ENCODE measurements around the gene EEF1AKMT3.

EEF1AKMT3 gene

DNA sequence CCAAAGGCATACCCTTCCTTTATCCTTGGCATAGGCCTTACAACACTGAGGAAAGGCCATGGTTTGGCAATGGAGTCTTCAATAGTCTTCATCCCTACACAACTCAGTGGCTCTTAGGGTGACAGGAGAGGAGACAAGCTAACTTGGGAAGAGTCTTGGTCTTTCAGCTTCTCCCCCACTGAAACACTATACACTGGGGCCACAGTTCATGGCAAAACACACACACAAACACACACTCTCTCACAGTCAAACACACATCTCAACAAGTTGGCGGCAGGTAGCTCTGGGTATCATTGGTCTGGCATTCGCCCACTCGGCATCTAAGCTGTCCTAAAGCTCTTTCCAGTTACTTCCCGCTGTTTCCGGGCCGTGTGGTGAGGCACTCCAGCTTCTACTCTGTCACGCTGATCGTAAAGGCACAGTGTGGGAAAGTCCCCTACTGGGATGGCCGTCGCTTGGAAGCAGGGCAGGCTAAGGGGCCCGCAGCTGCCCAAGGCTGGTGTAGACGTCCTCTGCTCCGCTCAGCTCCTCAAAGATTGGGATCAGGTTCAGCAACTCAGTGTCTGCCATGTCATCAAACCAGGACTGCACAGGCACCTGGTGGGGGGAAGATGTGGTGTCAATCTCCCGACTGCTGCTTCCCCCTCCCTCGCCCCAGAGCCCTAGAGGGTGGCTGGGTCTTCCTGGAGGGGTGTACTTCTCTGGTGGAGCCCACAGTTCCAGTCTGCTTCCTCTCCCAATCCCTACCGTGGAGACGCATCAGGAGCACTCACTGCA lies 50.9 kb downstream of the EEF1AKMT3 start:
- H4K20me1 ChIP-seq (ENCODE audit: insufficient read depth, low read length), result no peaks in the 10 kb centered on the region
- no peaks in the 10 kb centered on the region for H3K79me2 ChIP-seq (ENCODE audit: insufficient read depth, low read length)
- no peaks in the 10 kb centered on the region for H3F3A ChIP-seq (ENCODE audit: insufficient read depth, low read length)
- no peak for TF ChIP-seq EZH2 (IDR thresholded peaks at IDR 0.05; ENCODE audit: borderline replicate concordance, low read length)
- TF ChIP-seq, protein P1, sequence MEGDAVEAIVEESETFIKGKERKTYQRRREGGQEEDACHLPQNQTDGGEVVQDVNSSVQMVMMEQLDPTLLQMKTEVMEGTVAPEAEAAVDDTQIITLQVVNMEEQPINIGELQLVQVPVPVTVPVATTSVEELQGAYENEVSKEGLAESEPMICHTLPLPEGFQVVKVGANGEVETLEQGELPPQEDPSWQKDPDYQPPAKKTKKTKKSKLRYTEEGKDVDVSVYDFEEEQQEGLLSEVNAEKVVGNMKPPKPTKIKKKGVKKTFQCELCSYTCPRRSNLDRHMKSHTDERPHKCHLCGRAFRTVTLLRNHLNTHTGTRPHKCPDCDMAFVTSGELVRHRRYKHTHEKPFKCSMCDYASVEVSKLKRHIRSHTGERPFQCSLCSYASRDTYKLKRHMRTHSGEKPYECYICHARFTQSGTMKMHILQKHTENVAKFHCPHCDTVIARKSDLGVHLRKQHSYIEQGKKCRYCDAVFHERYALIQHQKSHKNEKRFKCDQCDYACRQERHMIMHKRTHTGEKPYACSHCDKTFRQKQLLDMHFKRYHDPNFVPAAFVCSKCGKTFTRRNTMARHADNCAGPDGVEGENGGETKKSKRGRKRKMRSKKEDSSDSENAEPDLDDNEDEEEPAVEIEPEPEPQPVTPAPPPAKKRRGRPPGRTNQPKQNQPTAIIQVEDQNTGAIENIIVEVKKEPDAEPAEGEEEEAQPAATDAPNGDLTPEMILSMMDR (IDR thresholded peaks at IDR 0.05; ENCODE audit: low read length), result no peak
- H3K36me3 ChIP-seq (ENCODE audit: insufficient read depth, low read length), result peaks cover 32% of the 10 kb centered on the region; the same call in 1 of the 2 replicates
- H3K9ac ChIP-seq (ENCODE audit: low read length), result no peak overlapping the region
- no peaks in the 10 kb centered on the region for H3K4me1 ChIP-seq (ENCODE audit: insufficient read depth, low read length, severe bottlenecking)
- H3K9me2 ChIP-seq (ENCODE audit: low read depth, low read length), result no peaks in the 10 kb centered on the region
- H3K27me3 ChIP-seq (ENCODE audit: insufficient read depth, low read length), result no peaks in the 10 kb centered on the region
- no peak overlapping the region for H2AFZ ChIP-seq (ENCODE audit: low read length)
- H3K27ac ChIP-seq (ENCODE audit: low read depth, low read length, poor library complexity, severe bottlenecking), result no peak overlapping the region
- H3K4me3 ChIP-seq (ENCODE audit: low read depth, low read length, poor library complexity, severe bottlenecking), result no peak overlapping the region
- no peaks in the 10 kb centered on the region for H3K9me3 ChIP-seq (ENCODE audit: low read length)
- H3K4me2 ChIP-seq (ENCODE audit: low read length), result no peak overlapping the region

DNA sequence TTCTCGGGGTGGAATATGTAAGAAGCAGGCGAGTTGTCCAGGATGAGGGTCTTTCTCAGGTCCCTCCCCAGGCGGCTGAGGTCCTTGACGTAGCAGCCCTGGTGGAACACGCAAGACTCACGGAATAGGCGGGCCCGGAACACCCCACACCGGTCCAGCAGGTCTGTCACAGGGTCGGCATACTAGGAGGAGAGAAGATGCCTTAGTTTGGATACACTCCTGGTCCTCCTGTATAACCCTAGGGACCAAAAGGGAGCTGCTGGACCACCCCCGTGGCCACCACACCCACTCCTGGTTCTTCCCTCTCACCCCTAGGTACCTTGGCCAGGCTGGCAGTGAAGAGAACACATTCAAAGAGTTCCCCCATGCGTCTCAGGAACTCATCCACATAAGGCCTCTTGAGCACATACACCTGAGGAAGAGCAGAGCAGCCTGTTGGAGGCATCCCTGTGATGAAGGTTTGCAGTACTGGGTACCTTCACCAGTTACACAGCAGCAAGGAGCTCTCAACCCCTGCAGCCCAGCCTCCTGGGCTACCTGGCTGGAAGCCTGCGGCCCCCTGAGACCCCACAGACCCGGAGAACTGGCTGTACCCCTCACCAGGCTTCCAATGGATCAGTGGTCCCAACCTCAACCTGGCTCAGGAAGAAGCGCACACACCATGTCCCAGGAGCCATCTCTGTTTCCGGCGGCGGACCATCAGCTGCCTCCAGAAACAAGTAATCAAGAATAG lies 51.7 kb downstream of the EEF1AKMT3 start:
- Histone ChIP-seq H2AFZ (ENCODE audit: low read length) (no peak overlapping the region), H4K20me1 (ENCODE audit: insufficient read depth, low read length) (no peaks in the 10 kb centered on the region), H3K27ac (ENCODE audit: low read depth, low read length, poor library complexity, severe bottlenecking) (no peak overlapping the region), H3K4me3 (ENCODE audit: low read depth, low read length, poor library complexity, severe bottlenecking) (no peak overlapping the region), H3K79me2 (ENCODE audit: insufficient read depth, low read length) (no peaks in the 10 kb centered on the region), H3K4me2 (ENCODE audit: low read length) (no peak overlapping the region), H3K9me2 (ENCODE audit: low read depth, low read length) (no peaks in the 10 kb centered on the region), H3K27me3 (ENCODE audit: insufficient read depth, low read length) (no peaks in the 10 kb centered on the region), H3K9me3 (ENCODE audit: low read length) (no peaks in the 10 kb centered on the region), H3K4me1 (ENCODE audit: insufficient read depth, low read length, severe bottlenecking) (no peaks in the 10 kb centered on the region), H3K9ac (ENCODE audit: low read length) (no peak overlapping the region), H3F3A (ENCODE audit: insufficient read depth, low read length) (no peaks in the 10 kb centered on the region), H3K36me3 (ENCODE audit: insufficient read depth, low read length) (peaks cover 34% of the 10 kb centered on the region; the same call in 1 of the 2 replicates)
- TF ChIP-seq, protein P1 (IDR thresholded peaks at IDR 0.05; ENCODE audit: low read length), result no peak
- TF ChIP-seq EZH2 (IDR thresholded peaks at IDR 0.05; ENCODE audit: borderline replicate concordance, low read length), result no peak

DNA sequence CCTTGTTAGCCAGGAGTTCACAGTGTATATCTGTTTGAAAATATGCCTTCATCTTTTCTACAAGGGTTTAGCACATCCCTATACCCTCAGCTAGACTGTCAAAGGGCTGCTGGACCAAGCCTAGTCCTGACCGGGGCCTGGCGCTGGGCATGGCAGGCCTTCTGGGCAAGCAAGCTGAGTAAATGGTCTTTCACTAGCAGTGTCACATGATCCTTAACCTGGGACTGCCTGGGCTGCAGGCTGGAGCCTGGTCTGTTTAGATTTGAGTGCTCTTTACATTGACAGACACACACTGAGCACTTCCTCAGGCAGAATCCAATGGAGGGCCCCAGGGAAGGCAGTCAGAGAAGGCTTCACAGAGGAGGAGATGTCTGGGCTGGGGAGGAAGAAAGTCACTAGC lies 53.0 kb downstream of the EEF1AKMT3 start:
- peaks cover 36% of the 10 kb centered on the region; the same call in 1 of the 2 replicates for H3K36me3 ChIP-seq (ENCODE audit: insufficient read depth, low read length)

More for the DNA sequence above, 53.0 kb downstream of the EEF1AKMT3 start:
- Histone ChIP-seq H2AFZ (ENCODE audit: low read length) (no peak overlapping the region), H3K27ac (ENCODE audit: low read depth, low read length, poor library complexity, severe bottlenecking) (no peak overlapping the region), H3K9me3 (ENCODE audit: low read length) (no peaks in the 10 kb centered on the region), H3K4me2 (ENCODE audit: low read length) (no peak overlapping the region), H3F3A (ENCODE audit: insufficient read depth, low read length) (no peaks in the 10 kb centered on the region), H3K4me1 (ENCODE audit: insufficient read depth, low read length, severe bottlenecking) (no peaks in the 10 kb centered on the region), H3K27me3 (ENCODE audit: insufficient read depth, low read length) (no peaks in the 10 kb centered on the region), H3K4me3 (ENCODE audit: low read depth, low read length, poor library complexity, severe bottlenecking) (no peak overlapping the region), H3K79me2 (ENCODE audit: insufficient read depth, low read length) (no peaks in the 10 kb centered on the region), H3K9ac (ENCODE audit: low read length) (no peak overlapping the region), H3K9me2 (ENCODE audit: low read depth, low read length) (no peaks in the 10 kb centered on the region), H4K20me1 (ENCODE audit: insufficient read depth, low read length) (no peaks in the 10 kb centered on the region)
- no peak for TF ChIP-seq EZH2 (IDR thresholded peaks at IDR 0.05; ENCODE audit: borderline replicate concordance, low read length)
- TF ChIP-seq, protein P1 (IDR thresholded peaks at IDR 0.05; ENCODE audit: low read length), result no peak

Measured in OCI-LY1 (cell line).